ENCODE measurements around the gene FOXS1. TPM values are rescaled to one million over a fixed set of nuclear protein-coding genes. Genes with fewer than 3 reads are reported as not detected.

FOXS1 gene
- total and polyA plus RNA-seq, 5 experiments from 2014 or later, result not detected

DNA sequence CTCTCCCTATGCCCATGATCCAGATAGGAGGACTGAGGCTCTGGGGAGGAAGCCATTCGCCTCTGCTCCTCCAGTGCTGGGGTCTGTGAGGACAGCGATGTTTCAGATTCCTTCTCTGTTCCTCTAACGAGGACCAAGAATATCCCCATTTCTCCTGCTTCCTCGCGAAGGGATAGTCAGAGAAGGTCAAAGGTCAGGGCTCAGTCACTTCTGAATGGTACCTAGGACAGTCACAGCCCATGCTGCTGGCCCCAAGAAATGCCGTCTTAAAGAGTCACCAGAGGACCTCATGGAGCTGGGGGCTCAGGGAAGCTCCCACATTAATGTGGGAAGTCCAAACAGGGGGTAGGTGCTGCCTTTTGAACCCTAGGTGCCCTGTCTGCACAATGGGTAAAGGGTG is 2.1 kb downstream of the FOXS1 start:
- Mint-ChIP-seq H3K36me3 (no peaks in the 10 kb centered on the region), H3K27me3 (peaks cover 0 to 2% (median 0%) of the 10 kb centered on the region in 5 donors), H3K4me1 (no peaks in the 10 kb centered on the region), H3K9me3 (no peaks in the 10 kb centered on the region), H3K27ac (no peak overlapping the region), H3K4me3 (no peak overlapping the region)
- DNase-seq (no peak), ATAC-seq (no peak)
- POLR2A ChIA-PET, result no interaction called here

DNA sequence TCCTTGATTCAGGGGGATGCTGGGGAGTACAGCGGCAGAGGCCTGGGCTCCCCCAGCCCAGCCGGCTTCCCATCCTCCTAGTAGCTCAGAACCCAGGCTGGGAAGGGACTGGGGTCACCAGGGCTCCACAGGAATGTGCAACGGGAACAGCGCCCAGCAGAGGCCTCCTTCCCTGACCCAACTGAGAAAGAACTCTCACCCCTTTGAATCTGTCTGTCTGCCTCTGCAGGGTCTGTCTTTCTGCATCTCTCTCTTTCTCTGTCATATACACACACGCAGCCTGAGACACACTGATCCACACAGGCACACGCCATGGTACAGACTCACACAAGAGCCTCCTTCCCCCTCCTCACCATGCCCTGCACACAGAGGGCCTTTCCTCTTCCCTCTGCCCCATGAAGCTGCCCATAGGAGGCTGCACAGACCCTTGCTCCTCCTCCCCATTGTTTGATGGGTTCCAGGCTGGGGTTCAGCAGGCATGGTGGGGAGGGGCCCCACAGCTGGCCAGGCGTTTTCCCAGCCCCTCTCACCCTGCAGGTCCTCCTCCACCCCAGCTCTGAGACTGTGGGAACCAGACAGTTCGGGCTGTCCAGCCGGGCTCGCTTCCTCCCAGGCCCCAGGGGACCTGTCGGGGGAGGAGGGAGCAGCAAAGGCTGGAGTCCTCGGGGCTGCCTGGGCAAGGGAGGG is 2.8 kb downstream of the FOXS1 start:
- H3K9me3 Mint-ChIP-seq, result no peaks in the 10 kb centered on the region

DNA sequence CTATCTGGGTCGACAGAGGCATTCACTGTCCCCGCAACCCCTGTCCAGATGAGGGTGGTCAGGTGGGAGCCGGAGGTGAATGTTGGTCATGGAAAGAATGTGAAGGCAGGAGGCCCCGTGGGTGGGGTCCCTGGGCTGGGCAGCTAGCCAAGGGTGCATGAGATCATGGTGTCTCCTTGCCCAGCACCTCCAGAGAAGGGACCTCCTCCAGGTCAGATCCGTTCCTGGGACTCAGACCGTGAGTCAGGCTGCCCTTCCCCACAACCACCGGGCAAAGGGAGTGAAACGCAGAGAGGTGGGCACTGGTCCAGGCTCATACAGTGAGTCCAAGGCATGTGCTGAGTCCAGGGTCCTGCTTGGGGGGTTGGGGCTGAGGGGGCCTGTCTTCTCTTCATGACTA is 3.5 kb downstream of the FOXS1 start:
- no peak for ATAC-seq
- H3K27ac Mint-ChIP-seq, result no peak overlapping the region
- POLR2A ChIA-PET, result no interaction called here
- no peaks in the 10 kb centered on the region for H3K9me3 Mint-ChIP-seq
- DNase-seq, result no peak
- H3K4me3 Mint-ChIP-seq, result no peak overlapping the region
- no peaks in the 10 kb centered on the region for H3K36me3 Mint-ChIP-seq
- peaks cover 0 to 2% (median 0%) of the 10 kb centered on the region in 5 donors for H3K27me3 Mint-ChIP-seq
- no peaks in the 10 kb centered on the region for H3K4me1 Mint-ChIP-seq

More for the DNA sequence above, 2.8 kb downstream of the FOXS1 start:
- Mint-ChIP-seq H3K4me1 (no peaks in the 10 kb centered on the region), H3K27ac (no peak overlapping the region), H3K4me3 (no peak overlapping the region), H3K36me3 (no peaks in the 10 kb centered on the region), H3K27me3 (peaks cover 0 to 2% (median 0%) of the 10 kb centered on the region in 5 donors)
- POLR2A ChIA-PET, result no interaction called here
- DNase-seq (no peak), ATAC-seq (no peak)

DNA sequence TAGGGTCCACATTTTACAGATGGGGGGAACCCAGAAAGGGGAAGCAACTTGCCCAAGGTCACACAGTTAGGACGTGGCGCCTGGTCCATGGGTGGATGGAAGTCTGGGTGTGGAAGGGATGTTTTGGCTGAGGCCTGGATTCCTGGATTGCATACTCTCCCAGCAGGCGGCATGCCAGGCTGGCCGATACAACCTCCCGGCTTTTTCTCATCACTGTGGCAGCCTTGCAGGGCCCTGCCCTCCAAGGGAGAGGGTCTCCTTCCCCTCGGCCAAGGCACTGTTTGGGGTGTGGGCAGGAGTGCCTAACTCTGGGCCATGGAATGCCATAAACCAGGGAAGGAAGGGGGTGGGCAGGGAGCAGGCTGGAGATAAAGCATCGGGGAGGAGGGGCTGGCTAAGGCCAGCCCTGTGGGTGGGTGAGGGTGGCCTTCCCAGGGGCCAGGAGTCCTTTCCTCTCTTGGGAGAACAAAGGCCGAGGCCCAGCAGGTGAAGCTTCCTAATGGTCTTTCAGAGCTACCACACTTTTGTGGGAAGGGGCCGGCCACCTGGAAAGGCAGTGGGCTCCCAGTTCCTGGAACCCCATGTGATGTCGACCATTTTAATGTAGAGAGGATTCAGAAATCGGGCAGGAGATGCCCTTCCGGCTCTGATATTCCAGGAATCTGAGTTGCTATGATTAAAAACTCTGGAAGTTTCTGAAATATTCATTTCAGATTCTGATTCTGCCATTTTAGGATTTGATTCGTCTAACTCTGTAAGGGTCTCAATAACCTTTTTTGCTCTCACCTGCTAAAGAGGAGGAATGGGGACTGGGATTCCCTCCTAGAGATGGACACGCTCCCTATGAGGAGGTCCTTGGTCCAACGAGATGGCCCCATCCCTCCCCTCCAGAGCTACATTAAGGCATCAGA is 4.2 kb downstream of the FOXS1 start:
- ATAC-seq (no peak), DNase-seq (no peak)
- POLR2A ChIA-PET, result interaction anchor here (0.5 kb wide), 1 partner anchor 1527 kb away, joined by 4 read pairs; no protein-coding TSS in a partner anchor
- H3K36me3 Mint-ChIP-seq, result no peaks in the 10 kb centered on the region
- H3K27me3 Mint-ChIP-seq, result no peaks in the 10 kb centered on the region
- H3K4me3 Mint-ChIP-seq, result no peak overlapping the region
- H3K27ac Mint-ChIP-seq, result no peak overlapping the region
- peaks cover 0 to 5% (median 2%) of the 10 kb centered on the region in 4 donors for H3K4me1 Mint-ChIP-seq
- H3K9me3 Mint-ChIP-seq, result no peaks in the 10 kb centered on the region

DNA sequence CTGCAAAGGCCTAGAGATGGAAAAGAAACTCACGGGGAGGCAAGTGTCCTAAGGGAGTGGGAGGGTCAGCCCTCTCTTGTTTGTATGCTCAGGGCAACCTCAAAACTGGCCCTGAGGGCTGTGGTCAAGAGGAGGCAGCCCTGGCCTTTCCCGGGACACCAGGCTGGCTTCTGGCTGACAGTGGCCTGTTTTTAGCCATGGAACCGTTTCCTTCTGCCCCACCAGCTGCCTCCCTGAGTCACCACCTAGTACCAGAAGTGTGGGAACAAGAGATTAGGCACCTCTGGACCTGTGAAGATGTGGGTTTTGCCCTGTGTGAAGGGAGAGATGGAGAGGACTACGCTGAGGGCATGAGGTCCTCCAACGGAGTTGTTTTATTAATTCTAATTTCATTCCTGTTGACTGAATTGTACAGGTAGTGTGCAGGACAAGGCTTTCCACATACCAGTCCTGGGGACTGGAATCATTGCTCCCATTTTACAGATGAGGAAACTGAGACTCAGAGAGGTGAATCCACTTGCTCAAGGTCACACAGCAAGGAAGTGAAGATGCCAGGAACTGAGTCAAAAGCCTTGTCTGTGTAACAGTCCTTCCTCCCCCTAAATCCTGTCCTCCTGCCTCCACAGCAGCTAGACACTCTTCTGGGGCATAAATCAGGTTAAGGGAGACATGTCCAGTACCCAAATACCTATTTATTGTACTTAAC is 5.5 kb downstream of the FOXS1 start:
- POLR2A ChIA-PET, result no interaction called here
- H3K27ac Mint-ChIP-seq, result no peak overlapping the region
- H3K4me1 Mint-ChIP-seq, result peaks cover 0 to 9% (median 4%) of the 10 kb centered on the region in 4 donors
- H3K36me3 Mint-ChIP-seq, result no peaks in the 10 kb centered on the region
- no peaks in the 10 kb centered on the region for H3K27me3 Mint-ChIP-seq
- DNase-seq (no peak), ATAC-seq (no peak)
- H3K9me3 Mint-ChIP-seq, result no peaks in the 10 kb centered on the region
- no peak overlapping the region for H3K4me3 Mint-ChIP-seq

DNA sequence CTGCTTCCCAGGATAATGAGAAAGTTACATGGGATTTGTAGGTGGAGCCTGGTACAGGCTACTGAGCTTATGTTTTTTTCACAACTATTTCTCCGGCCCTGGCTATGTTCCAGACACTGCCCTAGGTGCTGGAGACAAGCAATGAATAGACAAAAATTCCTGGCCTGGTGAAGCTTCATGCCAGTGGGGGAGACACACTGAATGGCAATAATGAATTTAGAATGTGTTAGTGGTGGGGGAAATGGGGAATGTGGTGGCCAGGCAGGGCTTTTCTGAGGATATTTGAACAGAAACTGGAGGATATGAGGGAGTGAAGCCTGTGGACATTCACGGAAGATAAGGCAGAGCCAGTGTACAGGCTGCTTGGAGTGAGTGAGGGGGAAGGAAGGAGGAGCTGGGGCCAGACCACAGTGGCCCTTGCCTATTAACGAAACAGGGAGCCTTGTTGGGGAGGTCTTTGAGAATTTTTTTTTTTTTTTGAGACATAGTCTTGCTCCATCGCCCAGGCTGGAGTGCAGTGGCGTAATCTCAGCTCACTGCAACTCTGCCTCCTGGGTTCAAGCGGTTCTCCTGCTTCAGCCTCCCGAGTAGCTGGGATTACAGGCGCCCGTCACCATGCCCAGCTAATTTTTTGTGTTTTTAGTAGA is 6.6 kb downstream of the FOXS1 start:
- no peaks in the 10 kb centered on the region for H3K36me3 Mint-ChIP-seq
- no peak for ATAC-seq
- H3K27ac Mint-ChIP-seq, result no peak overlapping the region
- POLR2A ChIA-PET, result no interaction called here
- no peak for DNase-seq
- H3K9me3 Mint-ChIP-seq, result no peaks in the 10 kb centered on the region
- H3K27me3 Mint-ChIP-seq, result no peaks in the 10 kb centered on the region
- peaks cover 0 to 9% (median 4%) of the 10 kb centered on the region in 4 donors for H3K4me1 Mint-ChIP-seq
- H3K4me3 Mint-ChIP-seq, result no peak overlapping the region

DNA sequence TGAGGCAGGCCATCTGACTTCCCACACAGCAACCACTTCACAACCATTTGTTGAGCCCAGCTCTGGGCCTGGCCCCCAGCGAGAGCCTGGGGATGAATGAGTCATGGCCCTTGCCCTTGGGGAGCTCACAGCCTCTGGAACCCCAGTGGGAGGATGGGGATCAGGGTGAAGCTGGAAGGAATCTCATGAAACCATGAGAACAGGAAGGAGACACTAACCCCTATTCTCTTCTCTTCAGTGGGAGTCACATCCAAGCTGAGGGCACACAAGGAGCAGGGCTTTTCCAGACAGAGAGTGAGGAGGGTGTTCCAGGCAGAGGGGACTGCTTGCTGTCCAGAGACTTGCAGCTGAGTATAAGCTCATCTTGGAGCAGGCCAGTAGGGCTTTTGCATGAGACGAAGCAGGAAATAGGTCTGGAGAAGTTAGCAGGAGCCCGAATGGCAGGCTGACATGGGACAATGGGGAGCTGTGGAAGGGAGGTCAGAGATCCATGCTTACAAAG is 7.5 kb downstream of the FOXS1 start:
- no peaks in the 10 kb centered on the region for H3K27me3 Mint-ChIP-seq
- DNase-seq, result no peak
- POLR2A ChIA-PET, result no interaction called here
- H3K36me3 Mint-ChIP-seq, result no peaks in the 10 kb centered on the region
- H3K4me1 Mint-ChIP-seq, result peaks cover 0 to 11% (median 4%) of the 10 kb centered on the region in 4 donors
- no peaks in the 10 kb centered on the region for H3K9me3 Mint-ChIP-seq
- no peak for ATAC-seq
- no peak overlapping the region for H3K4me3 Mint-ChIP-seq
- no peak overlapping the region for H3K27ac Mint-ChIP-seq

DNA sequence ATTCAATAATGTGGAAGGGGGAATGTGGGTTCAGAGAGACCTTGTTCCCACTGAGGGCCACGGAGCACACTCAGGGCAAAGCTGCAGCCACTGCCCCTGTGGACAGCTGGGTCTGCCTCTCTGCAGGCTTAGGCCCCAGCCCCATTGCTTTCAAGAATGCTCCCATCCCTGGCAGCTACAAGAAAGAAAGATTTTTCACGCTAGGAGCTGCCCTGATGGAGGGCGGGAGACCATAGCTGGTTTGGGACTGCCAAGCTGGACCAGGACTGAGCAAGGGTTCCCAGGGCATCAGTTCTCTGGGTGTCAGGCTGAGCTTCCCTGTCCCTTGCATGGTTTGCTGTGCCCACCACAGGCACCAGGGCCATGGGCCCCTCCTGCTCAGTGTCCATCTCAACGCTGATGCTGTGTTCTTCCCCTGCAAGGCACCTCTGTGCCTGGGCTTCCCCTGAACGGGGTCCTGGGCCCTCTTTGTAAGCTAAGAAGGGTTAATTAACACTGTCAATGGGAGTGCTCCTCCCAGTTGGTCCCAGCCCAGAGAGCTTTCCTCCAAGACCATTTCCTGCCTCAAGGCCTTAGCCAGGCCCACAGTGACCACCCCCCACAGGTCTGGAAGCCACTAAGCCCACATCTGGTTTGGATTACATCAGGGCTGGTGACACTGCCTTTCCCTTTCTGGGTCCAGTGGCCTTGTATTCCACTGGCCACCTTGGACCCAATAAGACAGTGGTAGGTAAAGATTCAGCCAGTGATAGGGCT is 8.4 kb downstream of the FOXS1 start:
- Mint-ChIP-seq H3K9me3 (no peaks in the 10 kb centered on the region), H3K36me3 (no peaks in the 10 kb centered on the region), H3K4me3 (no peak overlapping the region), H3K27ac (no peak overlapping the region), H3K4me1 (peaks cover 0 to 11% (median 4%) of the 10 kb centered on the region in 4 donors), H3K27me3 (no peaks in the 10 kb centered on the region)
- POLR2A ChIA-PET, result no interaction called here
- DNase-seq, result no peak
- no peak for ATAC-seq

DNA sequence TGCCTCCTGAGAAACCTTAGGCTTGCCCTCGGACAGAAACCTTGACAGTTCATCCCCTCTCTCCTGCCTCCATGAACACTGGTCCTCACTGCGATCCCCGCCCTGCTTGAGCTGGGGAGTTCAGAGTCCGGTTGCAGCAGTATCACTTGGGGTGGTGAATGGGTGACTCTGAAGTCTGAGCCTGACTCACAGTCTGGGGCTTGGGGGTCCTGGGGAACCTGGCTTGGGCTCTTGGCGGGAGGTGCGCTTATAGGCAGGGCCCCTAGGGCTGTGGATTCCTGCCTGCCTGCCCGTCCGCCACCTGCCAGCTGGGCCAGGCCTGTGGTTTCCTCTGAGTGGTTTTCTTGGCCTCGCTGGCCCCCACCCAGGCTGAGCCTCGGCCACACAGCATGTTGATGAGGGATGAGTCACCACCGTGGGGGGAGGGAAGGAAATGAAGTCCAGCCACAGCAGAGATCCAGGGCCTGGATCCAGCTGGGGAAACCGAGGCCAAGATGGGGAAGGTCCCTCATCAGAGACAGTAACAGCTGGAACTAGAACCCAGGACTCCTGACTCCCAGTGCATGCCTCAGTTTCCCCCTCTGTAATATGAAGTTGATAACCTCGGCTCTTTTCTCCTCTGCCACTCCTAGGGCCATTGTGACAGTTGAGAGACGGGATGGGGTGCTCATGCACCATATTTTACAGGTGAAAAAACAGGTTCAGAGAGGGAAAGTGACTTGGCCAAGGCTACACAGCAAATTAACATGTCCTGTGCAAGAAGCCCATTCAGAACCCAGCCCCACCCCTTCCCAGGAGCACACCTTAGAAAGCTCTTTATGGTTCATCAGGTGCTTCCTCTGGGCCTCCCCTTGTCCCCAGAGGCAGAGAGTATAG is 9.2 kb downstream of the FOXS1 start:
- no peaks in the 10 kb centered on the region for H3K27me3 Mint-ChIP-seq
- no peak overlapping the region for H3K27ac Mint-ChIP-seq
- H3K9me3 Mint-ChIP-seq, result no peaks in the 10 kb centered on the region
- H3K36me3 Mint-ChIP-seq, result no peaks in the 10 kb centered on the region
- DNase-seq (peak in 1 of 10 donors; percentile 17), ATAC-seq (no peak)
- peaks cover 0 to 11% (median 4%) of the 10 kb centered on the region in 4 donors for H3K4me1 Mint-ChIP-seq
- POLR2A ChIA-PET, result no interaction called here
- no peak overlapping the region for H3K4me3 Mint-ChIP-seq

DNA sequence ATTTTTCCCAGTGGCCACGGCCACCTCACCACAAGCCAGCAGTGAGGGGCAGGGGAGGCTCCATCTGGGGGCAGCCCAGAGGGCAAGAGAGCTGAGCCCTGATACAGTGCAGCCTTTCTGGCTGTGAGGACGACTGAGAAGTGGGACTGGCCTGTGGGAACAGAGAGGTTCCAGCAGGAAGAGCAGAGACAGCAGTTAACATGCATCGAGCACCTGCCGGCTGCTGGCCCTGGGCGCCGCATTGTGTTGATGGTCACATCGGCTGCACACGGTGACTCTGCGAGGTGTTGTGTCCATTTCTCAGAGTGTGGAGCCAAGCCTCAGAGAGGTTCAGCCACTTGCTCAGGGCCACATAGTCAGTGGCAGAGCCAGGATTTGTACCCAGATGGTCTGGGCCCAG is 9.8 kb downstream of the FOXS1 start:
- H3K4me3 Mint-ChIP-seq, result no peak overlapping the region
- ATAC-seq (no peak), DNase-seq (no peak)
- no peaks in the 10 kb centered on the region for H3K27me3 Mint-ChIP-seq
- POLR2A ChIA-PET, result no interaction called here
- peaks cover 0 to 11% (median 4%) of the 10 kb centered on the region in 4 donors for H3K4me1 Mint-ChIP-seq
- H3K36me3 Mint-ChIP-seq, result no peaks in the 10 kb centered on the region
- H3K9me3 Mint-ChIP-seq, result no peaks in the 10 kb centered on the region
- no peak overlapping the region for H3K27ac Mint-ChIP-seq

DNA sequence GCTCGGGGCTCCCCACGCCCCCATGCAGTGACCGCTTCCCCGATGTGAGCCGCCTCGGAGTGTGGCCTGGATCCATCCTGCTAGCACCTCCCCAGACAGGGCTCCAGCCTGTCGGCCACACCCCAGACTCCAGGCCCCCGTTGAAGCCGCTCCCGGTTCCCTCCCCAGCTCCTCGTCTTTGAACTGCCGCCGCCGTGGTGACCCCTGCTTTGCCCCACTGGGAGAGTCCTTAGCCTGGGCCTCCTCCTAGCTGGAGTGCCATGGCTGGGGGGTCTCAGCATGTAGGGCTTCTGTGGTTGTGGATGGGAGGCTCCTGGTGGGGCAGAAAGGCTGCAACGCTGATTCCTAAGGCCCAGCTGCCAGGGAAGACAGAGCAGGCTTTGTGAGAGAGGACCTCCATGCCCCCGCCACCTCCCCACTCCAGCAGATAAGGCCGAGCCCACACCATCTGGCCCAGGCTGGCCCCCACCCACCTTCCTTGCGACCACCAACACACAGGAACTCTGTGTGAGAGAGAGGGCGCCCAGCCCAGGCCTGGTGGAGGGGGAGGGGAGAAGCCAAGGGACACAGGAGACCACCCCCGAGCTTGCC is 11.4 kb downstream of the FOXS1 start:
- Mint-ChIP-seq H3K36me3 (no peaks in the 10 kb centered on the region), H3K4me3 (no peak overlapping the region), H3K9me3 (no peaks in the 10 kb centered on the region), H3K4me1 (peaks cover 0 to 11% (median 4%) of the 10 kb centered on the region in 4 donors), H3K27ac (no peak overlapping the region), H3K27me3 (no peaks in the 10 kb centered on the region)
- ATAC-seq (no peak), DNase-seq (no peak)
- POLR2A ChIA-PET, result no interaction called here
